Transverse colon (tissue), 3 donors: ENCODE results near the gene TMTC2.

ENCODE experiments used
- POLR2A ChIP-seq: fragments of 450-650 bp; IDR thresholded peaks from one replicate; pipeline ENCODE4 v1.6.1; 2016; ENCODE audit warnings: antibody characterized with exemption, mild to moderate bottlenecking, moderate library complexity
- TF ChIP-seq, protein P1 (sequence below), 5 experiments: fragments of 200-600 bp in 3 of 5; fragments of 450-650 bp in 2 of 5; sonication (generic) in 3 of 5; IDR thresholded peaks; 1 replicate in 2 of 5; 2 replicates in 3 of 5; pipeline ENCODE4 v1.5.1; 2016 to 2017; ENCODE audit warnings: antibody characterized with exemption in 5 of 5, inconsistent platforms in 3 of 5, mild to moderate bottlenecking in 2 of 5, moderate library complexity in 1 of 5

DNA sequence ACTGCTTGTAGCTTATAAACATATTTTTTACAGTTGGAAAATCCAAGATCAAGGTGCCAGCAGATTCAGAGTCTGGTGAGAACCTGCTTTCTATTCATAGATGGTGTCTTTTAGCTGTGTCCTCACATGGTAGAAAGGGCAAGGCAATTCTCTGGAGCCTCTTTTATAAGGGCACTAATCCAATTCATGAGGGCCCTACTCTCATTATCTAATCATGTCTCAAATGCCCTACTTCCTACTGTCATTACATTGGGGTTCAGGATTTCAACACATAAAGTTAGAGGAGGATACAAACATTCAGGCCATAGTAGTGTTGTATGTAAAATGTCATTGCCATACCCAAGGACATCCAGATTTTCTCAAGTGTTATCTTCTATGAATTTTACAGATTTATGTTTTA, 496.4 kb downstream of the TMTC2 start:
- TF ChIP-seq, protein P1, sequence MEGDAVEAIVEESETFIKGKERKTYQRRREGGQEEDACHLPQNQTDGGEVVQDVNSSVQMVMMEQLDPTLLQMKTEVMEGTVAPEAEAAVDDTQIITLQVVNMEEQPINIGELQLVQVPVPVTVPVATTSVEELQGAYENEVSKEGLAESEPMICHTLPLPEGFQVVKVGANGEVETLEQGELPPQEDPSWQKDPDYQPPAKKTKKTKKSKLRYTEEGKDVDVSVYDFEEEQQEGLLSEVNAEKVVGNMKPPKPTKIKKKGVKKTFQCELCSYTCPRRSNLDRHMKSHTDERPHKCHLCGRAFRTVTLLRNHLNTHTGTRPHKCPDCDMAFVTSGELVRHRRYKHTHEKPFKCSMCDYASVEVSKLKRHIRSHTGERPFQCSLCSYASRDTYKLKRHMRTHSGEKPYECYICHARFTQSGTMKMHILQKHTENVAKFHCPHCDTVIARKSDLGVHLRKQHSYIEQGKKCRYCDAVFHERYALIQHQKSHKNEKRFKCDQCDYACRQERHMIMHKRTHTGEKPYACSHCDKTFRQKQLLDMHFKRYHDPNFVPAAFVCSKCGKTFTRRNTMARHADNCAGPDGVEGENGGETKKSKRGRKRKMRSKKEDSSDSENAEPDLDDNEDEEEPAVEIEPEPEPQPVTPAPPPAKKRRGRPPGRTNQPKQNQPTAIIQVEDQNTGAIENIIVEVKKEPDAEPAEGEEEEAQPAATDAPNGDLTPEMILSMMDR (IDR thresholded peaks at IDR 0.05), result no peak
- TF ChIP-seq POLR2A, result no peak
